Uterine smooth muscle cell (primary cell): ENCODE results near the gene CFAP300. TPM values are rescaled to one million over a fixed set of nuclear protein-coding genes. Genes with fewer than 3 reads are reported as not detected.

Experiments
- total RNA-seq: library from RNA; depleted of rRNA; stranded (reverse); fragments of >200 nt; gene quantifications from 2 replicates; pipeline ENCODE4 v1.2.3, GENCODE V29; 2014

Gene CFAP300
- 5.9 and 7.9 TPM in 2 replicates for total RNA-seq

GRCh38 chr11:102047305-102047924, at the start of gene CFAP300:
Gene CFAP300, plus strand, starts transcription at chr11:102047437. Its CDS starts 34 bp downstream, at chr11:102047471.

GRCh38 chr11:102109896-102110760, 62.9 kb downstream of the CFAP300 start, which contains the start of gene YAP1:
Gene YAP1, plus strand, starts transcription at chr11:102110447. Its CDS starts 402 bp downstream, at chr11:102110849.

Other genes with a start within 250 kb of the CFAP300 start
- 1.00 and 1.6 TPM in 2 replicates for gene CEP126, start 132.4 kb upstream of the CFAP300 start, total RNA-seq
- gene ANGPTL5, start 130.9 kb upstream of the CFAP300 start, total RNA-seq: not detected in 2 replicates
- 158 and 240 TPM in 2 replicates for gene YAP1, start 63.0 kb downstream of the CFAP300 start, total RNA-seq